ENCODE measurements around the gene SOHLH2. TPM values are rescaled to one million over a fixed set of nuclear protein-coding genes. Genes with fewer than 3 reads are reported as not detected.

SOHLH2 gene
- total RNA-seq, 1 donor from 2014 or later, result not detected

DNA sequence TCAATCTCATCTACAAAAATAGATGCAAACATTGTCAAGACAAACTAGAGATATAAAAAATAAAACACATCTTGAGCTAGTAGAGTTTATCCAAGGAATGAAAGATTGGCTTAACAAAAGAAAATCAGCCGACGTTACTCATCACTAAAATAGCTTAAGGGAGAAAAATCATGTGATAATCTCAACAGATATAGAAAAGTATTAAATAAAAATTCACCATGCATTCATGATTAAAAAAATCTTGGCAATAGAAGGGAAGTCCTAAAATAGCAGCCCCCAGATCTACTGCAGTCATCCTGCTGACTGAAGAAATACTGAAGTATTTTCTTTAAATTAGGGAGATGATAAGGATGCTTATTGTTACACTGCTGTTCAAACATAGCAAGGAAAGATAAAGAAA, 70.6 kb downstream of the SOHLH2 start:
- no peaks in the 10 kb centered on the region for H3K4me1 ChIP-seq

DNA sequence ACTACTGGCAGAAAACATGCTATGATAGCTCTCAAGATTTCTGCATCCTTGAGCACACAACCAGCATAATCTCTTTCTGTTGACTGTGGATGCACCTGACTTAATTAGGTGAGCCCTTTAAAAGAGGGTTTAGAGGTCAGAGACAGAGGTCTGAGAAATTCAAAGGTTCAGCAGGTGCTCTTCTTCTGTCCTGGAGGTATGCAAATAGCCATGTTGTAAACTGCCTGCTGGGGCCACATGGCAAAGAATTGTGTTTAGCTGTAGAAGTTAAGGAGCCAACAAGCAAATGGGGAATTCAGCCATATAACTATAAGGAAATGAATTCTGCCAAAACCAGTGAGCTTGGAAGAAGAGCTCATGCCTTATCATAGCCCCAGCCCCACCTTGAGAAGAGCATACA, 71.6 kb downstream of the SOHLH2 start:
- intact Hi-C loops (cut with DNase I), result no loop called here
- peaks cover 4% of the 10 kb centered on the region for H3K9me3 ChIP-seq
- TF ChIP-seq, protein P1, sequence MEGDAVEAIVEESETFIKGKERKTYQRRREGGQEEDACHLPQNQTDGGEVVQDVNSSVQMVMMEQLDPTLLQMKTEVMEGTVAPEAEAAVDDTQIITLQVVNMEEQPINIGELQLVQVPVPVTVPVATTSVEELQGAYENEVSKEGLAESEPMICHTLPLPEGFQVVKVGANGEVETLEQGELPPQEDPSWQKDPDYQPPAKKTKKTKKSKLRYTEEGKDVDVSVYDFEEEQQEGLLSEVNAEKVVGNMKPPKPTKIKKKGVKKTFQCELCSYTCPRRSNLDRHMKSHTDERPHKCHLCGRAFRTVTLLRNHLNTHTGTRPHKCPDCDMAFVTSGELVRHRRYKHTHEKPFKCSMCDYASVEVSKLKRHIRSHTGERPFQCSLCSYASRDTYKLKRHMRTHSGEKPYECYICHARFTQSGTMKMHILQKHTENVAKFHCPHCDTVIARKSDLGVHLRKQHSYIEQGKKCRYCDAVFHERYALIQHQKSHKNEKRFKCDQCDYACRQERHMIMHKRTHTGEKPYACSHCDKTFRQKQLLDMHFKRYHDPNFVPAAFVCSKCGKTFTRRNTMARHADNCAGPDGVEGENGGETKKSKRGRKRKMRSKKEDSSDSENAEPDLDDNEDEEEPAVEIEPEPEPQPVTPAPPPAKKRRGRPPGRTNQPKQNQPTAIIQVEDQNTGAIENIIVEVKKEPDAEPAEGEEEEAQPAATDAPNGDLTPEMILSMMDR (IDR thresholded peaks at IDR 0.05), result no peak

More for the DNA sequence above, 70.6 kb downstream of the SOHLH2 start:
- intact Hi-C loops (cut with DNase I), result no loop called here
- ATAC-seq (no peak), DNase-seq (no peak)
- H3K36me3 ChIP-seq, result no peaks in the 10 kb centered on the region
- H3K27me3 ChIP-seq, result no peaks in the 10 kb centered on the region
- peaks cover 4% of the 10 kb centered on the region for H3K9me3 ChIP-seq
- H3K4me3 ChIP-seq, result no peak overlapping the region
- no peak overlapping the region for H3K27ac ChIP-seq
- TF ChIP-seq, protein P1 (IDR thresholded peaks at IDR 0.05), result no peak

DNA sequence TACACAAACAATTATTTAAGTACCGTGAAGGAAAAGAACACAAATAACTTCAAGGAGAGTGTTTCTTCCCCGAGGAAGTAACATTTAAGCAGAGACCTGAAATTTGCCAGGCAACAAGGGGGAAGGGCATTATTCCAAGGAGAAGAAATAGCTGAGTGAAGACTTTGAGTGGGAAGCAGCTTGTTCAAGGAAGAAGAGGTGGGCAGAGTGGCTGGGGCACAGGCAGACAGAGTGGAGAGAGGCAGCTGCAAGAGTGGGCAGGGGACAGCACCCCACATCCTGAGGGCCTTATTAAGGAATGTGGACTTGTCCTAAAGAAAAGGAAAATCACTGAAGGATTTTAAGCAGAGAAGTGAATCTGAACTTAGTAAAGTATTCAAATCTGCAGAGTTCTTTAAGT, 78.5 kb downstream of the SOHLH2 start:
- H3K4me1 ChIP-seq, result no peaks in the 10 kb centered on the region
- no peak for ATAC-seq
- intact Hi-C loops (cut with DNase I), result no loop called here
- no peak overlapping the region for H3K27ac ChIP-seq
- TF ChIP-seq, protein P1 (IDR thresholded peaks at IDR 0.05), result no peak
- no peak overlapping the region for H3K4me3 ChIP-seq
- H3K9me3 ChIP-seq, result no peaks in the 10 kb centered on the region
- DNase-seq, result no peak
- H3K27me3 ChIP-seq, result peaks cover 7% of the 10 kb centered on the region
- H3K36me3 ChIP-seq, result no peaks in the 10 kb centered on the region

More for the DNA sequence above, 71.6 kb downstream of the SOHLH2 start:
- no peak overlapping the region for H3K27ac ChIP-seq
- no peak for ATAC-seq
- H3K4me3 ChIP-seq, result no peak overlapping the region
- DNase-seq, result no peak
- no peaks in the 10 kb centered on the region for H3K36me3 ChIP-seq
- no peaks in the 10 kb centered on the region for H3K4me1 ChIP-seq
- no peaks in the 10 kb centered on the region for H3K27me3 ChIP-seq

DNA sequence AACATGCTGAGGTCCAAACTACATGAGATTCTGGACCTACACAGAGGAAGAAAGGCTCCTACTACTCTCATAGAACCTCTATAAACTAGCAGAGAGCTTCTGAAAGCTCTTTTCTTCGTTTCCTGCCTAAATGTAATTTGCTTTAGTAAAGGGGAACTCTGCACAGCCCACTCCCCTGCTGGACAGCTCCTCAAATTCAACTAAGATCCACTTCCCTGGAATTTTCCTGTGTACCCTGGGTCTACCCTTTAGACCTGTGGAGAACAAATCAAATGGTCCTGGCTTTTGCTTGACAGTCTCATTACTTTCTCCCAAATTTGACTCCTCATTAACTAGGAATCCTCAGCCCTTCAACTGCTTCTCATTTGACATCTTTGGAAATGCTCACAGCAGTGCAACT, 79.7 kb downstream of the SOHLH2 start:
- ATAC-seq (no peak), DNase-seq (no peak)
- Histone ChIP-seq H3K4me3 (no peak overlapping the region), H3K4me1 (no peaks in the 10 kb centered on the region), H3K27me3 (peaks cover 18% of the 10 kb centered on the region), H3K36me3 (no peaks in the 10 kb centered on the region), H3K9me3 (no peaks in the 10 kb centered on the region), H3K27ac (no peak overlapping the region)
- TF ChIP-seq, protein P1 (IDR thresholded peaks at IDR 0.05), result no peak
- intact Hi-C loops (cut with DNase I), result no loop called here

DNA sequence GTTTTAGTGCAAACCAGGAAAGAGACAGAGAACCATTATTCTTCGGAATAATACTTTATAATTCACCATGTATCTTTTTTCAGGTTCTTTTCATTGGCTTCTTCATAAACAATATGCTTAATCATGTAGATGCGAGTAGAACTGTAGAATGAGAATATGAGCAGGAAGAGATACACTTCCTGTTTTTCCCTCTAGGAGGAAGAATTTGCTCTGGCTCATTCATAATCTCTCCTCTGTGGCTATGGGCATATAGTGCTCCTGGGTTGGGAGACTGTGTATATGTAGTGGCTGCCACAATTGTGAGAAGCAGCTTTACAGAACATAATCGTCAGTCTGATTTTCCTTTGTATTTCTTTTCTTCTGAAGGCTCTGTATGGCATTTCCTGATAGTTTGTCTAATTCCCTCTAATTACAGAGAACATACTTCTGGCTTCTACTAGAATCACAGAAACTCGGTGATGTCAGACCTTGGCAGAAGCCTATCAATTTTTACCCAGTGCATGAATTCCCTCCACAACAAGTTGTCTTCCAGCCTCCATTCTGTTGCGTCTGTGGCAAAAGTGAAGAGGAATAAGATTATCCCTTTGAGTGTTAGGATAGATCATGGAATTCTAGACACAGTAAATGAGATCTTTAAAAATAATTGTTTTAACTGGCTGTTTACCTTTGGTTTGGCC, 80.3 kb downstream of the SOHLH2 start:
- TF ChIP-seq, protein P1 (IDR thresholded peaks at IDR 0.05), result no peak
- ATAC-seq (no peak), DNase-seq (no peak)
- Histone ChIP-seq H3K9me3 (no peaks in the 10 kb centered on the region), H3K4me3 (no peak overlapping the region), H3K36me3 (no peaks in the 10 kb centered on the region), H3K4me1 (no peaks in the 10 kb centered on the region), H3K27ac (no peak overlapping the region), H3K27me3 (peaks cover 20% of the 10 kb centered on the region)
- intact Hi-C loops (cut with DNase I), result no loop called here

DNA sequence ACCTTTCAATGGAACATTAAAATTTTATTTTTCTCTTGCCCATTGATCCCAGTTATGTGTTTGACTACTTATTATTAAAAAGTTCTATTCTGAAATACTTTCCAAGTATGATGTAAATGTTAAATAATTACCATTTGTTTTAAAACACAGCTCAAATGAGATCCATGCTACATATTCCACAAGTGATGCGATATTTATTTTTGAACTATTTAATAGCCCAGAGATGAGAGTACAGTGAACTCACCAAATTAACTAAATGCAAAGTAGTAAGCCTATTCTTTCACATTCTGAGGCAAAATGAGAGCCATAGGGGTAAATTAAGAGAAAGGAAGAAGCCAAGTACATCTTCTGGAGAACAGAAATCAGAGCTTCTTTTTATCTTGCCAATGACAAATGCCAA, 82.0 kb downstream of the SOHLH2 start:
- no peaks in the 10 kb centered on the region for H3K9me3 ChIP-seq
- ATAC-seq, result no peak
- intact Hi-C loops (cut with DNase I), result no loop called here
- no peaks in the 10 kb centered on the region for H3K4me1 ChIP-seq
- no peak overlapping the region for H3K4me3 ChIP-seq
- H3K36me3 ChIP-seq, result no peaks in the 10 kb centered on the region
- H3K27me3 ChIP-seq, result peaks cover 20% of the 10 kb centered on the region
- no peak overlapping the region for H3K27ac ChIP-seq
- DNase-seq, result no peak
- TF ChIP-seq, protein P1 (IDR thresholded peaks at IDR 0.05), result no peak

Measured in upper lobe of right lung (tissue), 1 donor.